Peyer's patch (tissue), 4 donors: Measurements from ENCODE around the gene CTCFL. TPM values are rescaled to one million over a fixed set of nuclear protein-coding genes. Genes with fewer than 3 reads are reported as not detected.

Experiments used
- DNase-seq, 3 donors: peaks; one replicate each; pipeline ENCODE4 v3.0.0-alpha.2; 2017 to 2019
- H3K27ac ChIP-seq, 4 donors: fragments of 200-600 bp; sonication (generic); one replicate each; pipeline ENCODE4 v1.5.1; 2016 to 2019
- H3K27me3 ChIP-seq, 2 donors: fragments of 200-600 bp; sonication (generic); one replicate each; pipeline ENCODE4 v1.5.1; 2019
- H3K36me3 ChIP-seq, 3 donors: fragments of 200-600 bp; sonication (generic); one replicate each; pipeline ENCODE4 v1.5.1; 2016 to 2019
- H3K4me1 ChIP-seq, 4 donors: fragments of 200-600 bp; sonication (generic); one replicate each; pipeline ENCODE4 v1.5.1; 2016 to 2019
- H3K4me3 ChIP-seq, 4 donors: fragments of 200-600 bp; sonication (generic); 1 replicate in 3 of 4; 2 replicates in 1 of 4; pipeline ENCODE4 v1.5.1; 2016 to 2019; ENCODE audit warnings: mild to moderate bottlenecking in 1 of 4
- H3K9me3 ChIP-seq, 4 donors: fragments of 200-600 bp; sonication (generic); one replicate each; pipeline ENCODE4 v1.5.1; 2016 to 2019; ENCODE audit warnings: mild to moderate bottlenecking in 1 of 4
- CTCF ChIP-seq, 6 experiments: fragments of 450-650 bp in 4 of 6; fragments of 200-600 bp in 2 of 6; sonication (generic) in 1 of 6; IDR thresholded peaks; one replicate each; pipeline ENCODE4 v1.5.1; 2017 to 2019; ENCODE audit warnings: antibody characterized with exemption in 6 of 6, mild to moderate bottlenecking in 3 of 6, moderate library complexity in 1 of 6
- POLR2A ChIP-seq, 2 donors: fragments of 450-650 bp; IDR thresholded peaks; one replicate each; pipeline ENCODE4 v1.5.1; 2017; ENCODE audit warnings: antibody characterized with exemption in 2 of 2, mild to moderate bottlenecking in 2 of 2, moderate library complexity in 2 of 2
- total RNA-seq, 4 donors: library from RNA; depleted of rRNA; stranded (reverse); fragments of >200 nt; gene quantifications; one replicate each; pipeline ENCODE4 v1.1.0, GENCODE V29; 2016

The CTCFL gene
- total RNA-seq, 4 donors from 2014 or later = not detected

DNA sequence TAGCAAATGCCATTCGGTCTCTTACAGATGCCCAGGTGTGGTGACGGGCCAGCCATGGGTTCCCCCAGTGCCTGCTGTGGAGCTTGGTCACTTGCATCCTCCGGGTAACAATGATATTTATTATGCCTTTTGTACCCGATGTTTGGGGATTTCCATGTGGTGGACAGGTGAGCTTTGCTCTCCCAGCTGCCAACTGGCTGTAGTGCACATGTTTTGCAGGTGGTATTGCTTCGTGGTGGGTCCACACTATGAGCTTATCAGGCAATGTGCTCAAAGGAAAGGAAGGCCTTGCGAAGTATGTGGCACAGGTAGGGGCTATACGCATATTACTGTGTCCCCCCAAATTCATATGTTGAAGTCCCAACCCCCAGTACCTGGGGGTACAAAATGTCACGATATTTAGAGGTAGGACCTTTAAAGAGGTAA lies 4.2 kb upstream of the CTCFL start:
- Histone ChIP-seq H3K4me1 (peaks cover 0 to 4% (median 0%) of the 10 kb centered on the region in 4 donors), H3K27me3 (no peaks in the 10 kb centered on the region), H3K4me3 (no peak overlapping the region), H3K27ac (no peak overlapping the region), H3K36me3 (no peaks in the 10 kb centered on the region), H3K9me3 (no peaks in the 10 kb centered on the region)
- no peak for DNase-seq
- TF ChIP-seq POLR2A (IDR thresholded peaks at IDR 0.05) (no peak), CTCF (IDR thresholded peaks at IDR 0.05) (no peak)

DNA sequence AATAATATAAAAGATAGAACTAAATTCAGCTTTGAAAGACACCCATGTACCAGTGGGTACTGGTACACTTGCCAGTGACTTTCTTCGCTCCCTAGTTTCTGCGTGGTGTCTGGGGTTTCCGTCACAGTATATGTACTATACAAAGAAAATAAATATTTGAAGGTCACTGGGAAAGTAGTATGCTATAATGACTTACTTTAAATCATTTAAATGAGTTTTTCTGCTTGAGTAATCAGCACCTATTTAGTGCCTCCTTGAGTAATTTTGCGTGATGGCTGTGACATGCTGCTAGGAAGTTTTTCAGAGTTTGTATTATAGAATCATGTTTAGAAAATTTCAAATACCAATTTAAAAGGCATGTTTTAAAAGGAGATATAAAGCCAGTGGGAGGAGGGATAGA lies 3.2 kb upstream of the CTCFL start:
- Histone ChIP-seq H3K4me3 (no peak overlapping the region), H3K27me3 (no peaks in the 10 kb centered on the region)
- TF ChIP-seq POLR2A (IDR thresholded peaks at IDR 0.05) = no peak
- no peak for TF ChIP-seq CTCF (IDR thresholded peaks at IDR 0.05)

DNA sequence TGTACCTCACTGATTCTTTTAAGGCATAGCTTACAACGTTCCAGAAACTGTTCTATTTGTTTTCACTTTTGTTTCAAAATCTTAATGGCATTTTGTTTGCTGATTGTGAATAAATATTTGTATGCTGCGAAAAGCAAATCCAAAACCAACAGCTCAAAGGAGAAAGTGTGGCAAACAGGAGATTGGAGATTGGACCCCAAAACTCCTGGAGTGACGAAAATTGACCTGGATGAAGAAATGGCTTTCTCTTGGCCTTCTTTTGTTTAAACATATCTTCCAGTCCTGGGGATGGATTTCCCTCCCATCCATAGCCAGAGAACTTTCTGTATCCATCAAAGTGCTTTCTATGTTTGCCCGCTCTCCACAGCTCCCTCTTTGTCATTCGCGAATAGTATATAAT lies 2.8 kb upstream of the CTCFL start:
- Histone ChIP-seq H3K36me3 (no peaks in the 10 kb centered on the region), H3K9me3 (no peaks in the 10 kb centered on the region), H3K4me3 (no peak overlapping the region), H3K27ac (no peak overlapping the region), H3K27me3 (no peaks in the 10 kb centered on the region), H3K4me1 (peaks cover 0 to 4% (median 0%) of the 10 kb centered on the region in 4 donors)
- no peak for DNase-seq
- TF ChIP-seq POLR2A (IDR thresholded peaks at IDR 0.05) = no peak
- no peak for TF ChIP-seq CTCF (IDR thresholded peaks at IDR 0.05)

More for the DNA sequence above, 3.2 kb upstream of the CTCFL start:
- no peaks in the 10 kb centered on the region for H3K9me3 ChIP-seq
- no peak for DNase-seq
- H3K36me3 ChIP-seq = no peaks in the 10 kb centered on the region
- H3K4me1 ChIP-seq = peaks cover 0 to 4% (median 0%) of the 10 kb centered on the region in 4 donors
- no peak overlapping the region for H3K27ac ChIP-seq

DNA sequence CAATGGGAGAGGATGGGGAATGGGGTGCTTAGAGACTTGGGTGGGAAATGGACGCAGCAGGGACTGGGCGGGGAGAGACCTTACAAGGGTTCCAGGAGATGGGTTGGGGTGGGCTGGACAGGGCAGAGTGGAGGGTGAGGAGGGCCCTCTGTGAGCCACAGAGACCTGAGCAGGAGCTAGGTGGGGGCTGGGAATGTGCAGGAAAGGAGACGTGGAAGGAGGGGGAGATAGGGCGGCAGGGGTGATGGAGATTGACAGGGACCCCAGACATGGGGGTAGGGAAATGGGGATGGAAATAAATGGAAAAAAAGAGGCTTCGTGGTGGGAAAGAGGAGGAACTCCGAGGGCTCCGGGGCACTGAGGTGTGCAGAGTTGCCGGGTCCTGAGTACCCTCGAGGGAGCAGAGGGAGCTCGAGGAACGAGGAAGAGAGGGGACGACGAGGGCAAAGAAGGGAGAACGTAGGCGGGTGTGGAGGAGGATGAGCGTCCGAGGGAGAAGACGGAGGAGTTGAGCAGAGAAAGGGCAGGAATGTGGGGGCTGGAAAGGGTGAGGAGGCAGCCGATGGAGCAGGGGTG lies 2.0 kb upstream of the CTCFL start:
- TF ChIP-seq POLR2A (IDR thresholded peaks at IDR 0.05) = no peak
- no peak for TF ChIP-seq CTCF (IDR thresholded peaks at IDR 0.05)
- peaks cover 0 to 4% (median 0%) of the 10 kb centered on the region in 4 donors for H3K4me1 ChIP-seq
- no peak overlapping the region for H3K4me3 ChIP-seq
- H3K27me3 ChIP-seq = no peaks in the 10 kb centered on the region
- no peak for DNase-seq
- H3K36me3 ChIP-seq = no peaks in the 10 kb centered on the region
- H3K27ac ChIP-seq = no peak overlapping the region
- no peaks in the 10 kb centered on the region for H3K9me3 ChIP-seq

GRCh38 chr20:57526087-57526884 lies 1.3 kb upstream of the CTCFL start:
- TF ChIP-seq POLR2A (IDR thresholded peaks at IDR 0.05) (no peak), CTCF (IDR thresholded peaks at IDR 0.05) (no peak)
- no peaks in the 10 kb centered on the region for H3K27me3 ChIP-seq
- H3K27ac ChIP-seq = no peak overlapping the region
- no peaks in the 10 kb centered on the region for H3K9me3 ChIP-seq
- H3K36me3 ChIP-seq = no peaks in the 10 kb centered on the region
- no peaks in the 10 kb centered on the region for H3K4me1 ChIP-seq
- no peak for DNase-seq
- no peak overlapping the region for H3K4me3 ChIP-seq
